Aortic smooth muscle cell (primary cell): Measurements from ENCODE around the gene LRCOL1. TPM values are rescaled to one million over a fixed set of nuclear protein-coding genes. Genes with fewer than 3 reads are reported as not detected.

ENCODE experiments used
- total RNA-seq: library from RNA; depleted of rRNA; stranded (reverse); fragments of >200 nt; gene quantifications from 2 replicates; pipeline ENCODE4 v1.2.3, GENCODE V29; 2014

Gene LRCOL1
- not detected in 2 replicates for total RNA-seq

GRCh38 chr12:132610051-132610759, at the start of gene LRCOL1:
LRCOL1 (minus strand) TSS chr12:132610582; CDS start chr12:132606251, 4,331 bp downstream.

DNA sequence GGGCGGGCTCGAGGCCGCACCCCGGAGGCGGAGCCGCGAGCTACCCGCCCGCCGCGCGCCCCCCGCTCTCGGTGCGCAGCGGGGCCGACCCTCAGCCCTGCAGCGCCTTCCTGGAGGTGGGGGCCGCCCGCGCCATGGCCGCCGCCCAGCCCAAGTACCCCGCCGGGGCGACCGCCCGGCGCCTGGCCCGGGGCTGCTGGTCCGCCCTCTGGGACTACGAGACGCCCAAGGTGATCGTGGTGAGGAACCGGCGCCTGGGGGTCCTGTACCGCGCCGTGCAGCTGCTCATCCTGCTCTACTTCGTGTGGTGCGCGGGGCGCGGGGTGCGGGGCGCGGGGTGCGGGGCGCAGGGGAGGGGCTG, 8.3 kb upstream of the LRCOL1 start, which contains the start of gene P2RX2:
Gene P2RX2, plus strand, starts transcription at position 94 of the 361 bp plus-strand sequence. Its CDS starts 41 bp downstream, at position 135.

Other genes starting within 250 kb of the LRCOL1 start
- 1.1 and 1.4 TPM in 2 replicates for gene FBRSL1, start 120.4 kb downstream of the LRCOL1 start, total RNA-seq
- gene P2RX2, start 8.2 kb upstream of the LRCOL1 start, total RNA-seq: not detected in 2 replicates
- gene POLE, start 76.8 kb upstream of the LRCOL1 start, total RNA-seq: 19.8 and 29.7 TPM in 2 replicates
- 13.3 and 13.5 TPM in 2 replicates for gene PXMP2, start 77.0 kb upstream of the LRCOL1 start, total RNA-seq
- 19.9 and 29.5 TPM in 2 replicates for gene PGAM5, start 100.3 kb upstream of the LRCOL1 start, total RNA-seq
- gene ANKLE2, start 151.2 kb upstream of the LRCOL1 start, total RNA-seq: 51.1 and 63.1 TPM in 2 replicates
- gene GOLGA3, start 218.3 kb upstream of the LRCOL1 start, total RNA-seq: 132 and 178 TPM in 2 replicates